ENCODE measurements around the gene PTK6. TPM values are rescaled to one million over a fixed set of nuclear protein-coding genes. Genes with fewer than 3 reads are reported as not detected.

The PTK6 gene
- total and polyA plus RNA-seq, 2 of the 13 experiments (the other 11 are each of a cell fraction or from before 2014, with no cell fraction given), result 0.08 TPM; not detected in 1

GRCh38 chr20:63544241-63544957 lies 7.2 kb upstream of the PTK6 start (continued):
- TF ChIP-seq ZIK1 (CRISPR knock-in tag; IDR thresholded peaks at IDR 0.05; ENCODE audit: borderline replicate concordance, low read depth) (no peak), CBX5 (CRISPR knock-in tag; IDR thresholded peaks at IDR 0.05; ENCODE audit: borderline replicate concordance) (no peak; the same call in 1 of the 2 replicates), SATB2 (CRISPR knock-in tag; IDR thresholded peaks at IDR 0.05) (no peak), REXO4 (CRISPR knock-in tag; IDR thresholded peaks at IDR 0.05; ENCODE audit: borderline replicate concordance) (no peak), HNF1A (IDR thresholded peaks at IDR 0.05; ENCODE audit: low read depth) (no peak), HNF1A (CRISPR knock-in tag; IDR thresholded peaks at IDR 0.05; ENCODE audit: borderline replicate concordance) (0 out of 2 replicates have a peak, but pooled peaks have one; percentile 26), ZMAT3 (CRISPR knock-in tag; conservative IDR thresholded peaks at IDR 0.05) (no peak), ATRX (CRISPR knock-in tag; IDR thresholded peaks at IDR 0.05; ENCODE audit: borderline replicate concordance) (no peak), SRSF4 (IDR thresholded peaks at IDR 0.05; ENCODE audit: low read depth, low read length, poor library complexity, severe bottlenecking) (no peak), AGO1 (IDR thresholded peaks at IDR 0.05; ENCODE audit: low read depth, low read length, poor library complexity, severe bottlenecking) (no peak), GTF2F1 (IDR thresholded peaks at IDR 0.05; ENCODE audit: low read length) (no peak), HHEX (CRISPR knock-in tag; IDR thresholded peaks at IDR 0.05) (no peak), CHD2 (IDR thresholded peaks at IDR 0.05; ENCODE audit: low read depth, low read length) (no peak), ARNTL (CRISPR knock-in tag; IDR thresholded peaks at IDR 0.05) (no peak), RBAK (CRISPR knock-in tag; IDR thresholded peaks at IDR 0.05) (no peak), PHF20 (CRISPR knock-in tag; IDR thresholded peaks at IDR 0.05) (no peak), JDP2 (CRISPR knock-in tag; IDR thresholded peaks at IDR 0.05; ENCODE audit: borderline replicate concordance) (no peak), MIER2 (CRISPR knock-in tag; IDR thresholded peaks at IDR 0.05) (0 out of 2 replicates have a peak, but pooled peaks have one; percentile 29), CEBPB (IDR thresholded peaks at IDR 0.05; ENCODE audit: borderline replicate concordance, low read depth, low read length) (no peak), ZNF598 (CRISPR knock-in tag; IDR thresholded peaks at IDR 0.05; ENCODE audit: borderline replicate concordance) (peak; percentile 59; the same call in 1 of the 2 replicates), CBX1 (IDR thresholded peaks at IDR 0.05; ENCODE audit: low read depth) (no peak), HMG20A (CRISPR knock-in tag; IDR thresholded peaks at IDR 0.05; ENCODE audit: borderline replicate concordance) (no peak), USF2 (IDR thresholded peaks at IDR 0.05; ENCODE audit: low read depth, low read length) (no peak), USF2 (CRISPR knock-in tag; IDR thresholded peaks at IDR 0.05; ENCODE audit: borderline replicate concordance) (no peak), ZC3H13 (CRISPR knock-in tag; IDR thresholded peaks at IDR 0.05) (no peak), ZNF781 (CRISPR knock-in tag; IDR thresholded peaks at IDR 0.05; ENCODE audit: borderline replicate concordance, not compliant biosample characterization) (no peak)

All from HepG2 (cell line).